ENCODE results near the gene CCDC86.

GRCh38 chr11:60834742-60835533 lies 7.0 kb upstream of the CCDC86 start:
- TF ChIP-seq CTCF (IDR thresholded peaks at IDR 0.05) (no peak), POLR2A (IDR thresholded peaks at IDR 0.05) (no peak)
